ENCODE results near the gene SYCP2L.

The SYCP2L gene

DNA sequence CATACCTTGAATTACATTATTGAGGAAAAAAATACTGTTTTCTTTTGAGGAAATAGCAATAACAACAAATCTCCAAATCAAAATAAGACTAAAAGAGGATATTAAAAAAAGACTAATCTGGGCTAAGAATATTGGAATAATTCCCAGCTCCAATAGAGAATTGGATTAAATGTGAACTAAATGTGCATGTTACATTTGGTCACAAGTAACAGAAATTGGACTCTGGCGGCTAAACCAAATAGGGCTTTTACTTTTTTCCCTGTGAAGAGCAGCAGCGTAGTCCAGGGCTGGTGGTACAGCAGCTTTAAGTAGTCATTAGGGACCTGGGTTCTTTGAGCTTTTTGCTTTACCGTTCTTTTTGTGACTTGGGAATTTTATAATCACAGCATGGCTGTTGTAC lies 85.3 kb downstream of the SYCP2L start:
- Histone ChIP-seq H4K20me1 (ENCODE audit: control insufficient read depth, insufficient read depth, low read depth, low read length) (no peaks in the 10 kb centered on the region), H3K36me3 (ENCODE audit: control insufficient read depth, low read length) (no peaks in the 10 kb centered on the region), H3K4me1 (ENCODE audit: control insufficient read depth, low read length) (no peaks in the 10 kb centered on the region), H3K9me3 (ENCODE audit: control insufficient read depth, insufficient read depth, low read length) (no peaks in the 10 kb centered on the region), H3K27ac (ENCODE audit: low read depth, low read length) (no peak overlapping the region), H3F3A (ENCODE audit: control insufficient read depth, insufficient read depth) (no peaks in the 10 kb centered on the region), H3K79me2 (ENCODE audit: control insufficient read depth, low read length) (no peaks in the 10 kb centered on the region), H3K4me2 (ENCODE audit: low read length) (no peak overlapping the region), H3K4me3 (ENCODE audit: low read length) (no peak overlapping the region), H3K27me3 (ENCODE audit: control insufficient read depth, low read length) (peaks cover 3% of the 10 kb centered on the region), H3K9me2 (replicated peaks; ENCODE audit: control insufficient read depth, low read length) (no peaks in the 10 kb centered on the region)
- TF ChIP-seq EZH2phosphoT487 (IDR thresholded peaks at IDR 0.05; ENCODE audit: borderline replicate concordance, low read length) = no peak
- TF ChIP-seq, protein P1, sequence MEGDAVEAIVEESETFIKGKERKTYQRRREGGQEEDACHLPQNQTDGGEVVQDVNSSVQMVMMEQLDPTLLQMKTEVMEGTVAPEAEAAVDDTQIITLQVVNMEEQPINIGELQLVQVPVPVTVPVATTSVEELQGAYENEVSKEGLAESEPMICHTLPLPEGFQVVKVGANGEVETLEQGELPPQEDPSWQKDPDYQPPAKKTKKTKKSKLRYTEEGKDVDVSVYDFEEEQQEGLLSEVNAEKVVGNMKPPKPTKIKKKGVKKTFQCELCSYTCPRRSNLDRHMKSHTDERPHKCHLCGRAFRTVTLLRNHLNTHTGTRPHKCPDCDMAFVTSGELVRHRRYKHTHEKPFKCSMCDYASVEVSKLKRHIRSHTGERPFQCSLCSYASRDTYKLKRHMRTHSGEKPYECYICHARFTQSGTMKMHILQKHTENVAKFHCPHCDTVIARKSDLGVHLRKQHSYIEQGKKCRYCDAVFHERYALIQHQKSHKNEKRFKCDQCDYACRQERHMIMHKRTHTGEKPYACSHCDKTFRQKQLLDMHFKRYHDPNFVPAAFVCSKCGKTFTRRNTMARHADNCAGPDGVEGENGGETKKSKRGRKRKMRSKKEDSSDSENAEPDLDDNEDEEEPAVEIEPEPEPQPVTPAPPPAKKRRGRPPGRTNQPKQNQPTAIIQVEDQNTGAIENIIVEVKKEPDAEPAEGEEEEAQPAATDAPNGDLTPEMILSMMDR (IDR thresholded peaks at IDR 0.05; ENCODE audit: low read depth, low read length, poor library complexity, severe bottlenecking) = no peak

DNA sequence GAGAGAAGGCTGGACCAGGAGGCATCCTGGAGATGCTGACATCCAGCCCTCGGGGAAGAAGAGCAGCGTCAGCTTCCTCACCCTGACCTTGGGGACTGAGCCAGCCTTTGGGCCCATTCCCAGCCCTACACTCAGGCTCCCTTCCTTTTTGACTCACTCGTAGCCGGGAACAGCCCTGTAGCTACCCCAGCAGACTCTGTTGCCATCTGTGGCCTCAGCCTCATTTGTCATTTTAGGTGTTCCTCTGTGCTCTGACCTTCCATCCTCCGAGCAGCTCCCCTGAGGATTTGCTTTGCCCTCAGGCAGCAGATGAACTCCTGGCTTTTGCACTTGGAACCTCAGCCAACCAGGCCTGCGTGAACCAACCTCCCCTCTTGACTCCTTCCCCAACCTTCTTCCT lies 89.7 kb downstream of the SYCP2L start:
- H3K27ac ChIP-seq (ENCODE audit: low read depth, low read length) = no peak overlapping the region
- no peaks in the 10 kb centered on the region for H3K9me3 ChIP-seq (ENCODE audit: control insufficient read depth, insufficient read depth, low read length)
- H4K20me1 ChIP-seq (ENCODE audit: control insufficient read depth, insufficient read depth, low read depth, low read length) = no peaks in the 10 kb centered on the region
- no peaks in the 10 kb centered on the region for H3F3A ChIP-seq (ENCODE audit: control insufficient read depth, insufficient read depth)
- no peak overlapping the region for H3K4me2 ChIP-seq (ENCODE audit: low read length)
- H3K79me2 ChIP-seq (ENCODE audit: control insufficient read depth, low read length) = no peaks in the 10 kb centered on the region
- TF ChIP-seq, protein P1 (IDR thresholded peaks at IDR 0.05; ENCODE audit: low read depth, low read length, poor library complexity, severe bottlenecking) = no peak
- TF ChIP-seq EZH2phosphoT487 (IDR thresholded peaks at IDR 0.05; ENCODE audit: borderline replicate concordance, low read length) = no peak
- H3K27me3 ChIP-seq (ENCODE audit: control insufficient read depth, low read length) = peaks cover 3% of the 10 kb centered on the region
- H3K4me1 ChIP-seq (ENCODE audit: control insufficient read depth, low read length) = no peaks in the 10 kb centered on the region
- H3K36me3 ChIP-seq (ENCODE audit: control insufficient read depth, low read length) = no peaks in the 10 kb centered on the region
- no peaks in the 10 kb centered on the region for H3K9me2 ChIP-seq (replicated peaks; ENCODE audit: control insufficient read depth, low read length)
- H3K4me3 ChIP-seq (ENCODE audit: low read length) = no peak overlapping the region

- no peaks in the 10 kb centered on the region for H3F3A ChIP-seq (ENCODE audit: control insufficient read depth, insufficient read depth)
- TF ChIP-seq, protein P1 (IDR thresholded peaks at IDR 0.05; ENCODE audit: low read depth, low read length, poor library complexity, severe bottlenecking) = no peak
- no peak for TF ChIP-seq EZH2phosphoT487 (IDR thresholded peaks at IDR 0.05; ENCODE audit: borderline replicate concordance, low read length)
Measured at GRCh38 chr6:10977231-10977968, 90.5 kb downstream of the SYCP2L start.

More at GRCh38 chr6:10977231-10977968, 90.5 kb downstream of the SYCP2L start:
- Histone ChIP-seq H3K27ac (ENCODE audit: low read depth, low read length) (no peak overlapping the region), H3K27me3 (ENCODE audit: control insufficient read depth, low read length) (peaks cover 7% of the 10 kb centered on the region), H3K9me3 (ENCODE audit: control insufficient read depth, insufficient read depth, low read length) (no peaks in the 10 kb centered on the region), H3K4me1 (ENCODE audit: control insufficient read depth, low read length) (no peaks in the 10 kb centered on the region), H3K79me2 (ENCODE audit: control insufficient read depth, low read length) (no peaks in the 10 kb centered on the region), H4K20me1 (ENCODE audit: control insufficient read depth, insufficient read depth, low read depth, low read length) (no peaks in the 10 kb centered on the region), H3K4me3 (ENCODE audit: low read length) (no peak overlapping the region), H3K4me2 (ENCODE audit: low read length) (no peak overlapping the region), H3K9me2 (replicated peaks; ENCODE audit: control insufficient read depth, low read length) (no peaks in the 10 kb centered on the region), H3K36me3 (ENCODE audit: control insufficient read depth, low read length) (no peaks in the 10 kb centered on the region)
